ENCODE data around the gene RBPMS2.
"Not testable (repeated sequence)": the region's sequence is repeated elsewhere in the genome, so short reads cannot be mapped to it uniquely, and the experiment has no call there.

Gene RBPMS2

GRCh38 chr15:64775551-64776401 is at the start of gene RBPMS2:
Gene RBPMS2, minus strand, starts transcription at chr15:64775589. Its CDS starts 270 bp downstream, at chr15:64775319.
- no peak for DNase-seq
- in situ Hi-C loops (cut with HindIII; ENCODE audit: low pct_ligation_motif_present, low pct_unique_long_range_greater_than_20kb, low sequenced_read_pairs) = no loop called here

GRCh38 chr15:64824929-64825430 is 49.6 kb upstream of the RBPMS2 start:
- peak; percentile 8 for DNase-seq
- in situ Hi-C loops (cut with HindIII; ENCODE audit: low pct_ligation_motif_present, low pct_unique_long_range_greater_than_20kb, low sequenced_read_pairs) = no loop called here

- no peak for DNase-seq
- in situ Hi-C loops (cut with HindIII; ENCODE audit: low pct_ligation_motif_present, low pct_unique_long_range_greater_than_20kb, low sequenced_read_pairs) = no loop called here
Observed at GRCh38 chr15:64816452-64816851, 41.1 kb upstream of the RBPMS2 start.

DNA sequence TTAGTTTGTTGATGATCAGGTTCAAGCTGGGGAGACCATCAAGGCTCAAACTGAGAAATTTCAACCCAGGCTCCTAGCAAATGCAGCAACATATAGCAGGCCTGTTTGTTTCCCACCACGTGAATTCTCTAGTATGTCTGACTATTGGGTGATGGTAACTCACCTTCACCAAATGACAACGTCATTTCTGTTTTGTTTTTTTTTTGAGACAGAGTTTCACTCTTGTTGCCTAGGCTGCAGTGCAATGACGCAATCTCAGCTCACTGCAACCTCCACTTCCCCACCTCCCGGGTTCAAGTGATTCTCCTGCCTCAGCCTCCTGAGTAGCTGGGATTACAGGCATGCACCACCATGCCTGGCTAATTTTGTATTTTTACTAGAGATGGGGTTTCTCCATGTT is 39.6 kb upstream of the RBPMS2 start:
- in situ Hi-C loops (cut with HindIII; ENCODE audit: low pct_ligation_motif_present, low pct_unique_long_range_greater_than_20kb, low sequenced_read_pairs) = not testable (repeated sequence)

GRCh38 chr15:64814283-64814682 is 38.9 kb upstream of the RBPMS2 start:
- DNase-seq; in situ Hi-C loops (cut with HindIII; ENCODE audit: low pct_ligation_motif_present, low pct_unique_long_range_greater_than_20kb, low sequenced_read_pairs): not testable (repeated sequence)

More for the DNA sequence above, 39.6 kb upstream of the RBPMS2 start:
- not testable (repeated sequence) for DNase-seq

GRCh38 chr15:64813075-64813474 is 37.7 kb upstream of the RBPMS2 start:
- in situ Hi-C loops (cut with HindIII; ENCODE audit: low pct_ligation_motif_present, low pct_unique_long_range_greater_than_20kb, low sequenced_read_pairs) = no loop called here
- peak; percentile 13 for DNase-seq

DNA sequence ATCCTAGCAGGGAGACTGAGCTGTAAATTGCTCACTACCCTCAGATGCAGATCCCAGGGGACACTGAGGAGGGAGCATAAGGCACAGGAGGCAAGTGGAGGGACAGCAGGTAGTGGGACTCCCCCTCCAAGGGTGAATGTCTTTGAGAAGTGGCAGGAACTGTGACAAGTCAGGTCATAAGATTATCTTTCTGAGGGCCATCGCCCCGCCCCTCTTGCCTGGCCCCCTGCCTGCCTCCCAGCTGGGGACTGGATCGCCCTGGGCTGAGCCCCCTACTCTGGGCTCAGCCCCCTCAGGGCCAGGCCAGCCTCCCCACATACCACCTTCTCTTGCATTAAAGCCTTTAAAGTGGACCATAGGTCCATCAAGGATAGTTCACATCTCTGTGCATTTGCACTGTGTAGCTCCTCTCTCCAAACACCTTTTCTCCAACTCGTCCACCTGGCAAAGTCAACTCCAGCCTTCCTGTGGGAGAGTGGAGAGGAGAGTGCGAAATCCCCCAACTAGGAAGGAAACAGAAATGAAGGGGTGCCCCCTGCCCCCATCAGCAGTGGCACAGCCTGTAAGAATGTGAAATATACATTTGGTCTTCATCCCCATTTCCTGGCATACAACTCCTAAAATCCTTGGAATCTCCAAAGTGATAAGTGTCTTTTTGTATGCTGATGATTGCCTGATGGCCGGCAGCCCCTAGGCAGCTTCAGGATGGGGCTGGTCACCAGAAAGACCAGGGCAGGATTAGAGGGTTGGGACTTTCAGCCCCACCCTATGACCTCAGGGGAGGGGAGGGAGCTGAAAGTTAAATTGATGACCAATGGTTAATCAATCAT is 35.3 kb upstream of the RBPMS2 start:
- no peak for DNase-seq
- in situ Hi-C loops (cut with HindIII; ENCODE audit: low pct_ligation_motif_present, low pct_unique_long_range_greater_than_20kb, low sequenced_read_pairs) = no loop called here

GRCh38 chr15:64809649-64810496 is 34.5 kb upstream of the RBPMS2 start:
- DNase-seq = peak; percentile 63
- in situ Hi-C loops (cut with HindIII; ENCODE audit: low pct_ligation_motif_present, low pct_unique_long_range_greater_than_20kb, low sequenced_read_pairs) = no loop called here

GRCh38 chr15:64808785-64809453 is 33.5 kb upstream of the RBPMS2 start:
- in situ Hi-C loops (cut with HindIII; ENCODE audit: low pct_ligation_motif_present, low pct_unique_long_range_greater_than_20kb, low sequenced_read_pairs) = no loop called here

GRCh38 chr15:64807751-64808222 is 32.4 kb upstream of the RBPMS2 start:
- in situ Hi-C loops (cut with HindIII; ENCODE audit: low pct_ligation_motif_present, low pct_unique_long_range_greater_than_20kb, low sequenced_read_pairs) = no loop called here
- DNase-seq = no peak

More at GRCh38 chr15:64808785-64809453, 33.5 kb upstream of the RBPMS2 start:
- no peak for DNase-seq

- no peak for DNase-seq
- in situ Hi-C loops (cut with HindIII; ENCODE audit: low pct_ligation_motif_present, low pct_unique_long_range_greater_than_20kb, low sequenced_read_pairs) = no loop called here
Observed at GRCh38 chr15:64807051-64807749, 31.8 kb upstream of the RBPMS2 start.

GRCh38 chr15:64806509-64806908 is 31.1 kb upstream of the RBPMS2 start:
- in situ Hi-C loops (cut with HindIII; ENCODE audit: low pct_ligation_motif_present, low pct_unique_long_range_greater_than_20kb, low sequenced_read_pairs) = no loop called here
- DNase-seq = no peak

- in situ Hi-C loops (cut with HindIII; ENCODE audit: low pct_ligation_motif_present, low pct_unique_long_range_greater_than_20kb, low sequenced_read_pairs) = no loop called here
- DNase-seq = no peak
Observed at GRCh38 chr15:64804619-64805018, 29.2 kb upstream of the RBPMS2 start.

GRCh38 chr15:64803526-64803925 is 28.1 kb upstream of the RBPMS2 start:
- in situ Hi-C loops (cut with HindIII; ENCODE audit: low pct_ligation_motif_present, low pct_unique_long_range_greater_than_20kb, low sequenced_read_pairs) = no loop called here
- DNase-seq = no peak

DNA sequence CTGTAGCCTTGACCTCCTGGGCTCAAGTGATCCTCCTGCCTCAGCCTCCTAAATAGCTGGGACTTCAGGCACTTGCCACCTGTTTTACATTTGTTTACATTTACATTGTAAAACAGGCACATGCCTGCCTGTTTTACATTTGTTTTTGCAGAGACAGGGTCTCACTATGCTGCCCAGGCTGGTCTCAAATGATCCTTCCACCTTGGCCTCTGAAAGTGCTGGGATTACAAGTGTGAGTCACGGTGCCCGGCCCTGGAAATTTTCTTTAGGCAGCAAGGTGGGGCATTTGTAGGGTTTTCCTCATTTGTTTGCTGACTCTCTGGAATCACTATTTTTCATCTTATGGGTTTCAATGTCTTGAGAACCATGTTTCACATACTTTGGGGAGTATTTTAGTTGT is 25.1 kb upstream of the RBPMS2 start:
- in situ Hi-C loops (cut with HindIII; ENCODE audit: low pct_ligation_motif_present, low pct_unique_long_range_greater_than_20kb, low sequenced_read_pairs) = no loop called here
- DNase-seq = no peak

DNA sequence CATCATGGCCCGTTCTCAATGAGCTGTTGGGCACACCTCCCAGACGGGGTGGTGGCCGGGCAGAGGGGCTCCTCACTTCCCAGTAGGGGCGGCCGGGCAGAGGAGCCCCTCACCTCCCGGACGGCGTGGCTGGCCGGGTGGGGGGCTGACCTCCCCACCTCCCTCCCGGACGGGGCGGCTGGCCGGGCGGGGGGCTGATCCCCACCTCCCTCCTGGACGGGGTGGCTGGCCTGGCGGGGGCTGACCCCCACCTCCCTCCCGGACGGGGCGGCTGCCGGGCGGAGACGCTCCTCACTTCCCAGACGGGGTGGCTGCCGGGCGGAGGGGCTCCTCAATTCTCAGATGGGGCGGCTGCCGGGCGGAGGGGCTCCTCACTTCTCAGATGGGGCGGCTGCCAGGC is 23.5 kb upstream of the RBPMS2 start:
- DNase-seq; in situ Hi-C loops (cut with HindIII; ENCODE audit: low pct_ligation_motif_present, low pct_unique_long_range_greater_than_20kb, low sequenced_read_pairs): not testable (repeated sequence)

GRCh38 chr15:64795921-64796320 is 20.5 kb upstream of the RBPMS2 start:
- in situ Hi-C loops (cut with HindIII; ENCODE audit: low pct_ligation_motif_present, low pct_unique_long_range_greater_than_20kb, low sequenced_read_pairs); DNase-seq: not testable (repeated sequence)

Data from ACHN (cell line).